Astrocyte of the cerebellum (primary cell): ENCODE results near the gene SETD1B.
A peak's percentile ranks its signal among the peaks of the same experiment; 100 is the strongest.

ENCODE experiments used
- DNase-seq: peaks from one replicate; pipeline ENCODE4 v3.0.0-alpha.2; 2011; ENCODE audit warnings: low read depth
- H3K4me3 ChIP-seq: 2 replicates; pipeline ENCODE4 v1.5.1; 2011; ENCODE audit warnings: mild to moderate bottlenecking, low read depth, low read length, moderate library complexity
- in situ Hi-C: cut with HindIII; loops from 2 replicates; pipeline ENCODE4 v1.10.0; 2017; ENCODE audit warnings: low sequenced_read_pairs
- TF ChIP-seq, protein P1 (sequence below): IDR thresholded peaks from 2 replicates; pipeline ENCODE4 v1.5.1; 2012; ENCODE audit warnings: low read length, low read depth, moderate library complexity, mild to moderate bottlenecking; ENCODE audit errors: missing control alignments

Gene SETD1B

DNA sequence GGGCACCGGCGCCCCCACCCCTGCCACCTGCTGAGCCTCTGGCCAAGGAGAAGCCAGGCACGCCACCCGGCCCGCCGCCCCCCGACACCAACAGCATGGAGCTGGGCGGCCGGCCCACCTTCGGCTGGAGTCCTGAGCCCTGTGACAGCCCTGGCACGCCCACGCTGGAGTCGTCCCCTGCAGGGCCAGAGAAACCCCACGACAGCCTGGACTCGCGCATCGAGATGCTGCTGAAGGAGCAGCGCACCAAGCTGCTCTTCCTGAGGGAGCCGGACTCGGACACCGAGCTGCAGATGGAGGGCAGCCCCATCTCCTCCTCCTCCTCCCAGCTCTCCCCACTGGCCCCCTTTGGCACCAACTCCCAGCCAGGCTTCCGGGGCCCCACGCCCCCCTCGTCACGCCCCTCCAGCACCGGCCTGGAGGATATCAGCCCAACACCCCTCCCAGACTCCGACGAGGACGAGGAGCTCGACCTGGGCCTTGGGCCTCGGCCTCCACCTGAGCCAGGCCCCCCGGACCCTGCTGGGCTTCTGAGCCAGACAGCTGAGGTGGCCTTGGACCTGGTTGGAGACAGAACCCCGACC lies 6.5 kb downstream of the SETD1B start:
- DNase-seq: no peak
- TF ChIP-seq, protein P1, sequence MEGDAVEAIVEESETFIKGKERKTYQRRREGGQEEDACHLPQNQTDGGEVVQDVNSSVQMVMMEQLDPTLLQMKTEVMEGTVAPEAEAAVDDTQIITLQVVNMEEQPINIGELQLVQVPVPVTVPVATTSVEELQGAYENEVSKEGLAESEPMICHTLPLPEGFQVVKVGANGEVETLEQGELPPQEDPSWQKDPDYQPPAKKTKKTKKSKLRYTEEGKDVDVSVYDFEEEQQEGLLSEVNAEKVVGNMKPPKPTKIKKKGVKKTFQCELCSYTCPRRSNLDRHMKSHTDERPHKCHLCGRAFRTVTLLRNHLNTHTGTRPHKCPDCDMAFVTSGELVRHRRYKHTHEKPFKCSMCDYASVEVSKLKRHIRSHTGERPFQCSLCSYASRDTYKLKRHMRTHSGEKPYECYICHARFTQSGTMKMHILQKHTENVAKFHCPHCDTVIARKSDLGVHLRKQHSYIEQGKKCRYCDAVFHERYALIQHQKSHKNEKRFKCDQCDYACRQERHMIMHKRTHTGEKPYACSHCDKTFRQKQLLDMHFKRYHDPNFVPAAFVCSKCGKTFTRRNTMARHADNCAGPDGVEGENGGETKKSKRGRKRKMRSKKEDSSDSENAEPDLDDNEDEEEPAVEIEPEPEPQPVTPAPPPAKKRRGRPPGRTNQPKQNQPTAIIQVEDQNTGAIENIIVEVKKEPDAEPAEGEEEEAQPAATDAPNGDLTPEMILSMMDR: no peak
- H3K4me3 ChIP-seq: no peak overlapping the region
- in situ Hi-C loops: no loop called here

- TF ChIP-seq, protein P1: no peak
- in situ Hi-C loops: no loop called here
- H3K4me3 ChIP-seq: peak overlapping the region; percentile 54
- no peak for DNase-seq
These were observed 7.1 kb downstream of the SETD1B start for GRCh38 chr12:121810833-121811433.

DNA sequence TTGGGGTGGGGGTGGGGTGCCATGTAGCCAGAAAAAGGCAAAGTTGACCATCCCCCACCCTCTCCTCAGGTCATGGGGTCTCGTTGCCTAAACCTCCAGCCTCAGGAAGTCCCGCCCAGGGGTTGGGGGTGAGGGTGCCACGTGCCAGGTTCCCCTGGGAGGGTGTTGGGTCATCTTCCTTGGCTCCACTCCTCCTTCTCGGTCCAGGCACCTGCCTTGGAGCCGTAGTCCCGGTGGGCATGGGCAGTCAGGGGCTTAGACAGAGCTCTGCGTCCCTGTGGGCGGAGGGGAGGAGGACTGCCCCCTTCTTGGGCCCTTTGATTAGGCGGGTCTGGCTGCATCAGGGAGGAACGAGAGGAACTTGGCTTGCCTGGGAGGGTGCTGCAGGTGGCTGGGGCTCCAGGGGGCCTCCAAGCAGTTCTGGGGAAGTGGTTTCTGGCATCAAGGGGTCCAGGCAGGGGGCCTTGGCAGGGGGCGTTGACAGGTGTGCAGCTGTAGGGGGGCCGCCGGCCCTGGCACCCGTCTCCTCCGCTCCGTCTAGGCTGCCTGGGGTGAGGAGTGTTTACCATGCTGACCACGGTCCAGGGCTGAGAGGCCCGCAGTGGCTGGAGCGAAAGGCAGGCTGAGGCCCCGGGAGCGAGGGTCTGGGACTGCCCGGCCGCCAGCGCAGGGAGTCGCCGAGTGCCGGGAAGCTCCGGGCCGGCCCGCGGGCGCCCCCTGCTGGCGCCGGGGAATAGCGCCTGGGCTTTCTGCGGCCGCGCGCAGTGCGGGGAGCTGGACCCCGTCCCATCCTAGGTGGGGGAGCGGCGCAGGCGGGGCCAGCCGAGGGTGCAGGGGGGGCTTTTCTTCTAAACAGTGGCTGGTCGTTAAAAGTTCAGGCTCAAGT lies 7.9 kb downstream of the SETD1B start:
- TF ChIP-seq, protein P1: peak; percentile 86
- in situ Hi-C loops: no loop called here
- no peak for DNase-seq
- H3K4me3 ChIP-seq: peak overlapping the region; percentile 54

DNA sequence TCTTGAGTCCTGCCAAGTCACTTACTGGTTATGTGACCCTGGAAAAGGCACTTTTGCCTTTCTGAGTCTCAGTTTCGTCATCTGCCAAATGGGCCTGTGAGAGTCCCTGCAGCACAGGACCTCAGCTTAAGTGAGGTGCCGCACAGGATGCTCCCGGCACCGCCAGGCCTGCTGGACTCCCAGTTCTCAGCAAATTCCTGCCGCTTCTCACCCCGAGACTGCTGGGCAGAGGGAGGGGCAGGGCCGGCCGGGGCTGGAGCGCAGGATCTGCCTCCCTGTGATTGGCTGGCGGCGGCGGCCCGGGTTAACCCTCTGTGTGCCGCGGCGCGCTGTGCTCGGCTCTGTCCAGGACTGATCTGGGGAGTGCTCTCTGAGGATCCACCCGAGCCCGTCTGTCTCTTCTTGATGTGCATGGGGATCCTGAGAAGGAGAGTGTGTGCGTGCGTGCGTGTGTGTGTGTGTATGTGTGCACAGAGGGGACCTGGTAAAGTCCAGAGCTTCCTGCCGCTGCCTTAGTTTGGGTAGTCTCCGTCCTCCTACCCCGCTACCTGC lies 8.6 kb downstream of the SETD1B start:
- no peak for DNase-seq
- in situ Hi-C loops: no loop called here
- H3K4me3 ChIP-seq: peak overlapping the region; percentile 54
- TF ChIP-seq, protein P1: no peak

DNA sequence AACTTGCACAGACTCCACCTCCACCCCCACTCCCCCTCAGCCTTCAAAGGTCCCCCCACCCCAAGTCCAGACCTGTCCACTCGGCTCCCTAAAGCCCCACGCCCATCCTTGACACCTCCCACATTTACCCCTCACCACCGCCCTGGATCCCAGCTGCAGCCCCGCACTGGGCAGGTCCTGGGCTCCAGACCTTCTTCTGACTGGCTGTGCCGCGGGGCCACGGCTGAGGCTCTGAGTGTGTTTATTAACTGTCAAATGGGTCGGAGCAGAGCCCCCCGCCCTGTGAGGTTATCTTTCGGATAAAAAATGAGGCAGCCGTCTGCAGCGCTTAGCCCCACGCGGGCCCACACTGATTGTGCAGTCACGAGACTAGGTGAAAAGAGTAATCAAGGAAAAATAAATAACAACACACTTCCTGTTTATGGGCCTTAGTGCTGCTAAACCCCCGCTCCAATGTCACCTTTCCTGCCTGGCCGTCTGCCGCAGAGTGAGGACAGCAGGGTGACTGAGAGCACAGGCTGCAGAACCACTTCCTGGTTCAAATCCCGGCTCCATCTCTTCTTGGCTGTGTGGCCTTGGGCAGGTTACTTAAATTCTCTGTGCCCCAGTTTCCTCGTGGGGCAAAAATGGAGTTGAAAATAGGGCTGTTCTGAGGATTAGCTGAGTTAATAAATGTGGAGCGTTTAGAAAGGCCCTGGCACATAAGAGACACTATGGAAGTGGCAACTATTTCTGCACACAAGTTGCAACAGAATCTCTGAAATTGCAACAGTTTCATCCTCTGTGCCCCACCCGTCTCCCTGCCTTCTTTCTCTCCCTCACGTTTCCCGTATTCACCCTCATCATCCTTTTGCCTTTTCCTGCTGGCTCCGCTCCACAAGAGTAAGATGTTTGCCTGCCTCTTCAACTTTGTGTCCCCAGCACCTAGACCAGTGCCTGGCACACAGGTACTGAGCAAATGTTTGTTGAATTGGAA lies 9.4 kb downstream of the SETD1B start:
- no peak for DNase-seq
- TF ChIP-seq, protein P1: no peak
- in situ Hi-C loops: no loop called here
- peak overlapping the region; percentile 54 for H3K4me3 ChIP-seq
